Sigmoid colon (tissue), 7 donors: ENCODE data around the gene RAB26. TPM values are rescaled to one million over a fixed set of nuclear protein-coding genes. Genes with fewer than 3 reads are reported as not detected.
"Not testable (repeated sequence)": the region's sequence is repeated elsewhere in the genome, so short reads cannot be mapped to it uniquely, and the experiment has no call there.

Experiments used
- DNase-seq: peaks from one replicate; pipeline ENCODE4 v3.0.0-alpha.2; 2019
- H3K27ac ChIP-seq, 4 donors: fragments of 200-600 bp; sonication (generic); one replicate each; pipeline ENCODE4 v1.5.1; 2016 to 2019; ENCODE audit warnings: mild to moderate bottlenecking in 1 of 4
- H3K27me3 ChIP-seq, 3 donors: fragments of 200-600 bp; sonication (generic); one replicate each; pipeline ENCODE4 v1.5.1; 2019; ENCODE audit warnings: mild to moderate bottlenecking in 1 of 3
- H3K36me3 ChIP-seq, 4 donors: fragments of 200-600 bp; sonication (generic); one replicate each; pipeline ENCODE4 v1.5.1; 2016 to 2019
- H3K4me1 ChIP-seq, 4 donors: fragments of 200-600 bp; sonication (generic); one replicate each; pipeline ENCODE4 v1.5.1; 2017 to 2019
- H3K4me3 ChIP-seq, 4 donors: fragments of 200-600 bp; sonication (generic); one replicate each; pipeline ENCODE4 v1.5.1; 2017 to 2019; ENCODE audit warnings: mild to moderate bottlenecking in 2 of 4, moderate library complexity in 1 of 4
- H3K9me3 ChIP-seq, 4 donors: fragments of 200-600 bp in 3 of 4; sonication (generic) in 3 of 4; one replicate each; pipeline versions ENCODE4 v1.5.1 to v1.6.1; 2013 to 2019
- EP300 ChIP-seq, 4 donors: sonication (generic); formaldehyde crosslinking; IDR thresholded peaks; one replicate each; pipeline ENCODE4 v1.6.1; 2017; ENCODE audit warnings: antibody characterized with exemption in 4 of 4
- POLR2A ChIP-seq, 2 donors: fragments of 450-650 bp; IDR thresholded peaks; one replicate each; pipeline ENCODE4 v1.6.1; 2016; ENCODE audit warnings: antibody characterized with exemption in 2 of 2, mild to moderate bottlenecking in 2 of 2, moderate library complexity in 2 of 2
- POLR2AphosphoS5 ChIP-seq, 4 donors: sonication (generic); formaldehyde crosslinking; IDR thresholded peaks; one replicate each; pipeline ENCODE4 v1.6.1; 2017; ENCODE audit warnings: antibody characterized with exemption in 4 of 4
- WGBS, 2 donors: extraction: QIAGEN DNeasy Blood & Tissue Kit; methylation state at CpG; one replicate each; pipeline ENCODE4 v1.1.7; 2013; 5-methylcytosine and 5-hydroxymethylcytosine counted together
- intact Hi-C: fragments of 100-400 bp; cut with DNase I; formaldehyde crosslinking; loops from one replicate; pipeline ENCODE4 v1.15.1; 2023
- polyA plus RNA-seq, 3 donors: library from polyadenylated mRNA; stranded (reverse); fragments of 200-250 nt; gene quantifications; one replicate each; pipeline ENCODE4 v1.2.3, GENCODE V29; 2013
- total RNA-seq, 4 donors: library from RNA; depleted of rRNA; stranded (reverse); fragments of >200 nt; gene quantifications; one replicate each; pipeline ENCODE4 v1.1.0, GENCODE V29; 2016
- TF ChIP-seq, protein P1 (sequence below), 4 experiments: fragments of 450-650 bp in 3 of 4; fragments of 200-600 bp in 1 of 4; IDR thresholded peaks; one replicate each; pipeline ENCODE4 v1.5.1; 2016 to 2019; ENCODE audit warnings: antibody characterized with exemption in 4 of 4, mild to moderate bottlenecking in 3 of 4, moderate library complexity in 2 of 4
- donor health status: healthy with polysubstance abuse.
- donor health status: Bipolar disorder and iron deficiency.
- donor health status: healthy.

Gene RAB26
- total and polyA plus RNA-seq, 7 donors, result 0.68 to 18.8 (median 8.5) TPM; not detected in 1

DNA sequence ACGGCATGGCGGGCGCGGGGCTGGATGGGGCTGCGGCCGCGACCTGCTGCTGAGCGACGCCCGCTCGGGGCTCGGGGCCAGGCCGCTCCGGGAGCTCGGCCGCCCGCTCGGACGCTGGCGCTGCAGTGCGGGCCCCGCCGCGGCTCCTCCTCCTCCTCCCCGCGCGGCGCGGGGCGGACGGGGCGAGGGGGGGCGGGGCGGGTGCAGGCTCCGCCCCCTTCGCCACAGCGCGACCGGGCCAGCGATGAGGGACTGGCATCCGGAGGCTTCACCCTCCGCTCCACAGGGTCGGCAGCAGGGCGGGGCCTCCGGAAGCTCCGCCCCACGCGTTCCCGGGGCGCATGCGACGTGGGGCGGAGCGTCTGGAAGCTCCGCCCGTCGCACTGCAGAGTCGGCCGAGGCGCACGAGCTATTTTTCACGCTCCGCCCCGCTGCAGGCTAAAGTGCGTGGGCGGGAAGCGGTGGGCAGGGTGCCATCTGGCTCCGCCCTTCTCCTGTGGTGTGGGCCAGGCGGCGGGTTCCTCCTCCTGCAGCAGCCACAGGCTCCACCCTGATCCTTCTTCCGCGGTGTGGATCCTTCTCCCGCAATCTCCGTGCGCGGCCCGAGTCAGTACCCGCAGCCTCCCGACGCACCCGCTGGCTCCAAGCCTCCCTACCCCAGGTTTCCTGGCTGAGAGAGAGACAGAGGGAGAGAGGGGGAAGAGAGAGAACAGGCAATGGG, 12.5 kb upstream of the RAB26 start, which contains the start of gene PKD1:
Gene PKD1, minus strand, starts transcription at position 129 of the 721 bp plus-strand sequence. CDS start 209 bp downstream, outside the sequence.
- intact Hi-C loops, H3K9me3 ChIP-seq, H3K36me3 ChIP-seq, H3K27me3 ChIP-seq: not testable (repeated sequence)
- WGBS, 2 donors, result 0% methylated on average over 73 to 74 of the region's 81 CpGs
- Histone ChIP-seq H3K4me3 (peak within 1 kb of the TSS; percentile 57 to 64 (median 60)), H3K27ac (peak within 1 kb of the TSS; percentile 87 to 89 (median 88)), H3K4me1 (peaks cover 0 to 32% (median 22%) of the 10 kb centered on the region in 4 donors)
- TF ChIP-seq EP300 (IDR thresholded peaks at IDR 0.05) (peak in 1 of 4 donors; percentile 60), POLR2AphosphoS5 (IDR thresholded peaks at IDR 0.05) (peak; percentile 22 to 71 (median 64))
- DNase-seq, result peak; percentile 98

DNA sequence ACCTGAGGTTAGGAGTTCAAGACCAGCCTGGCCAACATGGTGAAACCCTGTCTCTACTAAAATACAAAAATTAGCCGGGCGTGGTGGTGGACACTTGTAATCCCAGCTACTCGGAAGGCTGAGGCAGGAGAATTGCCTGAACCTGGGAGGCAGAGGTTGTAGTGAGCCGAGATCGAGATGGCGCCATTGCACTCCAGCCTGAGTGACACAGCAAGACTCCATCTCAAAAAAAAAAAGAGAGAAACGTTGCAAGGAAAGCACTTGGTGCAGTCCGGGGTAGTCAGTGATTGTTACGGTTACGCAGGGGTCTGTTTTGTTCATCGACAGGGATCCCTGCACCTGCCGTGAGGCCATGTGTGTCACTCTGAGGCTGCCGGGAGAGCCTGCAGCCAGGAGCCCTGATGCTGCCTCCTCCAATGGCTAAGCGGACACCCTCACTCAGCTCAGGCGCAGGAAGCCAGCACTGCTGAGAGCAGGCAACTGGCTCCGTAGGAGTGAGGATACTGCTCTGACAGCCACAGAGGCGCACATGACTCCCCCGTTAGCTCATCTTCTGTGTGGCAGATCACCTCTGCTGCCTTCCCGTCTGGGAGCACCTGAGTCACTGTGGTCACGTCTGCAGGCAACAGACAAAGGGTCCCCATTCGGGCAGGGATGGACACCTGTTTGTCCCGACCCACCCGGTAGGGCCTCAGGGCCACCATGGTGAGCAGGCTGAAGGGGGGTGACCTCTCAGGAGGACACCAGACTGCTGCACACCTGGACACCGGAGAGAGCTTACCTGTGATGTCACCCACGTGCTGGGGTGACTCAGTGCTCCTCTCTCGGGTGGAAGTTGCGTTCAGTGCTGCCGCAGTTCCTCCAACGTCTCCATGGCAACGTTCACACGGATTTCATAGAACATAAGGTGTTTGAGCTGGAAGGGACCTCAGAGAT, 5.2 kb upstream of the RAB26 start:
- DNase-seq, result no peak
- peaks cover 0 to 16% (median 9%) of the 10 kb centered on the region in 4 donors for H3K4me1 ChIP-seq
- no peaks in the 10 kb centered on the region for H3K9me3 ChIP-seq
- no peak overlapping the region for H3K4me3 ChIP-seq
- no peaks in the 10 kb centered on the region for H3K36me3 ChIP-seq
- H3K27ac ChIP-seq, result no peak overlapping the region
- H3K27me3 ChIP-seq, result no peaks in the 10 kb centered on the region
- TF ChIP-seq EP300 (IDR thresholded peaks at IDR 0.05) (no peak), POLR2AphosphoS5 (IDR thresholded peaks at IDR 0.05) (no peak), POLR2A (IDR thresholded peaks at IDR 0.05) (no peak)
- TF ChIP-seq, protein P1, sequence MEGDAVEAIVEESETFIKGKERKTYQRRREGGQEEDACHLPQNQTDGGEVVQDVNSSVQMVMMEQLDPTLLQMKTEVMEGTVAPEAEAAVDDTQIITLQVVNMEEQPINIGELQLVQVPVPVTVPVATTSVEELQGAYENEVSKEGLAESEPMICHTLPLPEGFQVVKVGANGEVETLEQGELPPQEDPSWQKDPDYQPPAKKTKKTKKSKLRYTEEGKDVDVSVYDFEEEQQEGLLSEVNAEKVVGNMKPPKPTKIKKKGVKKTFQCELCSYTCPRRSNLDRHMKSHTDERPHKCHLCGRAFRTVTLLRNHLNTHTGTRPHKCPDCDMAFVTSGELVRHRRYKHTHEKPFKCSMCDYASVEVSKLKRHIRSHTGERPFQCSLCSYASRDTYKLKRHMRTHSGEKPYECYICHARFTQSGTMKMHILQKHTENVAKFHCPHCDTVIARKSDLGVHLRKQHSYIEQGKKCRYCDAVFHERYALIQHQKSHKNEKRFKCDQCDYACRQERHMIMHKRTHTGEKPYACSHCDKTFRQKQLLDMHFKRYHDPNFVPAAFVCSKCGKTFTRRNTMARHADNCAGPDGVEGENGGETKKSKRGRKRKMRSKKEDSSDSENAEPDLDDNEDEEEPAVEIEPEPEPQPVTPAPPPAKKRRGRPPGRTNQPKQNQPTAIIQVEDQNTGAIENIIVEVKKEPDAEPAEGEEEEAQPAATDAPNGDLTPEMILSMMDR (IDR thresholded peaks at IDR 0.05), result no peak
- intact Hi-C loops, result no loop called here
- WGBS, 2 donors, result 77 to 79% methylated on average over 31 of the region's 31 CpGs

DNA sequence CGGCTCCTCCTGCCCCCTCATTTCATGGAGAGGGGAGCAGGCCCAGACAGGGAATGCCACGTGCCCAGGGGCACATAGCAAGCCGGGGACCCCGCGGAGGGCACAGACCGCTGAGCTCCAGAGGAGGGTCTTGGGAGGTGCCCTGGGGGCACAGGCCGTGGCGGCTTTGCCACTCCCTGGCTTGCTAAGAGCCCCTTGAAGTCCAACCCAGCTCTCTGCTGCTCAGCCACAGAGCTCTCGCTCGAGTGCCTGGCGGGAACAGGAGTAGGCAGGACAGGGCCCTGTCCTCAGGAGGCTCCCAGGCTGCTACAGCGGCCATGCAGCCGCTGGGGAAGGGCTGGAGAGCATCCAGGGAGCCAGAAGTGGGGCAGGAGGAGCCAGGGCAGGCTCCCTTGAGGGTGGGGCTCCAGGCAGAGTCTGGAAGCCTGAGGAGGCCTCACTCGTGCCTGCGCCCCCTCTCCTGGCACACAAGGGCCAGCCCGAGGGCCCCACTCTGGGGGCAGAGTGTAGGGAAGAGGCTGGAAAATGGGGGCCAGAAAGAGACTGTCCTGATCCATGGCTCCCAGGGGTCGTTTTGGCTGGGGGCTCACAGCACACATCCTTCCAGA, 4.4 kb upstream of the RAB26 start:
- Histone ChIP-seq H3K27ac (no peak overlapping the region), H3K27me3 (no peaks in the 10 kb centered on the region), H3K4me1 (peaks cover 0 to 22% (median 15%) of the 10 kb centered on the region in 4 donors), H3K4me3 (no peak overlapping the region), H3K36me3 (no peaks in the 10 kb centered on the region), H3K9me3 (no peaks in the 10 kb centered on the region)
- intact Hi-C loops, result no loop called here
- DNase-seq, result no peak
- 81 to 87% methylated on average over 17 of the region's 17 CpGs for WGBS, 2 donors
- TF ChIP-seq POLR2A (IDR thresholded peaks at IDR 0.05), result no peak

DNA sequence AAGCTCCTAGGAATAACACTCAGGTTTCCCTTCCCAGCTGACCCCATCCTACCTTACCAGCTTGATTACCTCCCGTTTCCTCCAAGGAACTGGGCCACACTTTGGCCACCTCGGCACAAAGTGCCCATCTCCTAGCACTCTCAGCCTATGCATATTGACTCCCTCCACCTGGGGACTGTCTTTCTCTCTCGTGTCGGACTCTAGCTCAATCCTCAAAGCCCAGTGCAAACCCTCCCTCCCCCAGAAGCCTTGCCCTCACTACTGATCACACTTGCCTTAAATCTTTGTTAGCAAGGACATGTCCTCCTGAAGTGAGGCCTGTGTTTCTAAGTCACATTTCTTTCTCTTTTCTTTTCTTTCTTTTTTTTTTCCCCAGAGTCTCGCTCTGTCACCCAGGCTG, 2.6 kb upstream of the RAB26 start:
- H3K27ac ChIP-seq, result no peak overlapping the region
- H3K9me3 ChIP-seq, result no peaks in the 10 kb centered on the region
- no peaks in the 10 kb centered on the region for H3K27me3 ChIP-seq
- no peak for TF ChIP-seq EP300 (IDR thresholded peaks at IDR 0.05)
- TF ChIP-seq, protein P1 (IDR thresholded peaks at IDR 0.05), result no peak
- no peak for TF ChIP-seq POLR2AphosphoS5 (IDR thresholded peaks at IDR 0.05)
- no peak for TF ChIP-seq POLR2A (IDR thresholded peaks at IDR 0.05)
- H3K4me1 ChIP-seq, result peaks cover 0 to 32% (median 28%) of the 10 kb centered on the region in 4 donors
- intact Hi-C loops, result no loop called here
- no peaks in the 10 kb centered on the region for H3K36me3 ChIP-seq
- DNase-seq, result no peak
- WGBS, 2 donors, result 89 to 90% methylated on average over 5 of the region's 5 CpGs
- H3K4me3 ChIP-seq, result no peak overlapping the region

DNA sequence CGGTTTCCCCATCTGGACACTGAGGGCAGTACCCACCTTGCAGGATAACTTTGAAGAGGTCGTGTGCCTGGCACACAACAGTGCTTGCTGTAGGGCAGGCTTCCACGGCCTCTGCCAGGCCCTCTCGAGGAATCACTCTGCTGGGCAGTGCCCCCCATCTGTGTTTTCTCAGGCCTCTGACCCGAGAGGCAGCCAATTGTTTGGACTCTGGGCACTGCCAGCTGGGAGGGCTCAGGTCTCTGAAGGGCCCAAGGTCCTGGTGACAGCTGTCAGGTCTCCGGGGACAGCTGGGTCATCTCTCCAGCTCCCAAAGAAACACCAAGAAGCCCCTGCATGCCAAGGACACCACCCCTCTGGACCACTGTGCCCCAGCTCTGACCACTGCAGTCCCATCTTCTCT, 1.0 kb upstream of the RAB26 start:
- 51 to 76% methylated on average over 6 of the region's 6 CpGs for whole genome bisulfite sequencing, 2 donors
- intact Hi-C loops, result no loop called here
- peak overlapping the region; percentile 75 to 82 (median 76) for H3K27ac ChIP-seq
- no peak for DNase-seq
- no peaks in the 10 kb centered on the region for H3K27me3 ChIP-seq
- no peak for TF ChIP-seq EP300 (IDR thresholded peaks at IDR 0.05)
- no peak for TF ChIP-seq POLR2AphosphoS5 (IDR thresholded peaks at IDR 0.05)
- TF ChIP-seq, protein P1 (IDR thresholded peaks at IDR 0.05), result no peak
- TF ChIP-seq POLR2A (IDR thresholded peaks at IDR 0.05), result no peak
- no peak overlapping the region for H3K4me3 ChIP-seq
- no peaks in the 10 kb centered on the region for H3K9me3 ChIP-seq
- H3K4me1 ChIP-seq, result peaks cover 0 to 47% (median 43%) of the 10 kb centered on the region in 4 donors
- H3K36me3 ChIP-seq, result peaks cover 0 to 8% (median 2%) of the 10 kb centered on the region in 4 donors
